SK-N-SH treated with all-trans-retinoic acid at 6 μM for 48 hours (cell line): ENCODE measurements around the gene ABCA12.

Experiments
- ESRRG ChIP-seq: fragments of 250-450 bp; sonication (Bioruptor Pico); IDR thresholded peaks from 2 replicates; pipeline ENCODE4 v1.6.1; 2021; ENCODE audit warnings: mild to moderate bottlenecking
- TOX ChIP-seq: fragments of 250-450 bp; sonication (Bioruptor Pico); IDR thresholded peaks from 2 replicates; pipeline ENCODE4 v1.8.0; 2021; ENCODE audit warnings: mild to moderate bottlenecking, moderate library complexity, borderline replicate concordance
- ZC3H10 ChIP-seq: fragments of 250-450 bp; sonication (Bioruptor Pico); IDR thresholded peaks from 2 replicates; pipeline ENCODE4 v1.5.1; 2021; ENCODE audit warnings: mild to moderate bottlenecking, moderate library complexity
- ZFP3 ChIP-seq: fragments of 250-450 bp; sonication (Bioruptor Pico); IDR thresholded peaks from 2 replicates; pipeline ENCODE4 v1.5.0; 2020; ENCODE audit warnings: mild to moderate bottlenecking, moderate library complexity
- ZNF565 ChIP-seq: fragments of 450-650 bp; formaldehyde crosslinking; conservative IDR thresholded peaks from 2 replicates; pipeline ENCODE4 v1.5.0; 2020; ENCODE audit warnings: low read depth, mild to moderate bottlenecking, moderate library complexity

DNA sequence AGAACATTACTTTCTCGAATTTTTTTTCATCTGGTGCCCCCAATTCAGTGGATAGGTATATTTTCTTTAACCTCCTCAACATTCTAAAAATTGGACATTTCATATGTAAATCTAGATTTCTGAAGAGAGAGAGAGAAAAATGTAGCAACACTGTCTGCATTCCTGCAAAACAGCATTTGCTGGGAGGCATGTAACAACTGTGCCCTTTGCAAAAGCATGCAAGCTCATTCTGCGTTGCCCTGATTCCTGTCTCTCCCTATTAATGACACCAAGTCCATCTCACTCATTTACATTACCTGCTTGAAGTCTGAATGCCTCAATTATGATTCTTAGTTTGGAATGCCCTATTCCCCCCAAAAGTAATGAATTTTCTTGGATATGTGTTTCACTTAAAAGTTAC lies 249.1 kb downstream of the ABCA12 start:
- no peak for TF ChIP-seq ZNF565 (CRISPR knock-in tag)
- TF ChIP-seq ZC3H10 (CRISPR knock-in tag) = no peak
- TF ChIP-seq ESRRG (CRISPR knock-in tag) = no peak
- TF ChIP-seq ZFP3 = no peak
- TF ChIP-seq TOX (CRISPR knock-in tag) = no peak
